ENCODE results near the gene MARCHF5. TPM values are rescaled to one million over a fixed set of nuclear protein-coding genes. Genes with fewer than 3 reads are reported as not detected.
"Not testable (repeated sequence)": the region's sequence is repeated elsewhere in the genome, so short reads cannot be mapped to it uniquely, and the experiment has no call there.

Gene MARCHF5
- total RNA-seq, 1 donor from 2014 or later: 32.1 TPM

GRCh38 chr10:92377962-92378361, 87.0 kb downstream of the MARCHF5 start:
- intact Hi-C loops (cut with DNase I): no loop called here

GRCh38 chr10:92381543-92381954, 90.6 kb downstream of the MARCHF5 start:
- intact Hi-C loops (cut with DNase I): no loop called here
- no peak for DNase-seq (ENCODE audit: low spot score)

More at GRCh38 chr10:92377962-92378361, 87.0 kb downstream of the MARCHF5 start:
- no peak for DNase-seq (ENCODE audit: low spot score)

GRCh38 chr10:92382631-92383030, 91.7 kb downstream of the MARCHF5 start:
- intact Hi-C loops (cut with DNase I): no loop called here
- no peak for DNase-seq (ENCODE audit: low spot score)

GRCh38 chr10:92384741-92385140, 93.8 kb downstream of the MARCHF5 start:
- DNase-seq (ENCODE audit: low spot score): no peak
- intact Hi-C loops (cut with DNase I): no loop called here

- DNase-seq (ENCODE audit: low spot score): no peak
- intact Hi-C loops (cut with DNase I): no loop called here
These were observed 94.9 kb downstream of the MARCHF5 start for GRCh38 chr10:92385831-92386230.

- intact Hi-C loops (cut with DNase I): no loop called here
- no peak for DNase-seq (ENCODE audit: low spot score)
These were observed 96.4 kb downstream of the MARCHF5 start for GRCh38 chr10:92387289-92387940.

- DNase-seq (ENCODE audit: low spot score); intact Hi-C loops (cut with DNase I): not testable (repeated sequence)
These were observed 102.2 kb downstream of the MARCHF5 start for GRCh38 chr10:92393173-92393572.

- no peak for DNase-seq (ENCODE audit: low spot score)
- intact Hi-C loops (cut with DNase I): no loop called here
These were observed 104.3 kb downstream of the MARCHF5 start for GRCh38 chr10:92395271-92395670.

GRCh38 chr10:92402234-92402633, 111.3 kb downstream of the MARCHF5 start:
- not testable (repeated sequence) for DNase-seq (ENCODE audit: low spot score)

More at GRCh38 chr10:92402234-92402633, 111.3 kb downstream of the MARCHF5 start:
- intact Hi-C loops (cut with DNase I): not testable (repeated sequence)

Other genes with a start within 250 kb of the MARCHF5 start
- 8.3 TPM for gene CPEB3, start 89 bp upstream of the MARCHF5 start, total RNA-seq